DMS153 treated with DMSO at 0.1 percent for 48 hours (cell line): ENCODE results near the gene NPAS3.

Experiments
- DNase-seq: peaks from one replicate; lab custom pipeline; 2025; ENCODE audit not compliant: unreplicated experiment; lab: John Stamatoyannopoulos, UW

NPAS3 gene

DNA sequence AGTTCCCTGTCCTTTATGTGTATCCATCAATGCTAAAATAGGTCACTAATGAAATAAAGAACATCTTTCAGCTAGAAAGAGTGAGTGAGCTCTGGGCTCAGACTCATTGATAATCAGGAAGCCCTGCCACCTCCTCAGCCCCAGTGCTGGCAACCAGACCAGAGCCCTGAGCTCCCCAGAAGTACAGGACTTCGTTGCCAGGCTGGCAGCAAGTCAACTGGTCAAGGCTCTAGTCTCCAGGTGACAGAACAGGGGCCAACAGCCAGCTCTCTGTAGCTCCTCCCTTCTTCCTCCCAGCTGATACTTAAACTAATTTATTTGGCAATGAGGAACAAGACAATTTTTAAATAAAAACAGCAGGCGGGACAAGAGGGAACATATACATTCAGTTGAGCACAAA lies 866.9 kb downstream of the NPAS3 start:
- DNase-seq: no peak

GRCh38 chr14:33806905-33807304 lies 868.2 kb downstream of the NPAS3 start:
- DNase-seq: no peak

GRCh38 chr14:33808187-33808586 lies 869.5 kb downstream of the NPAS3 start:
- DNase-seq: no peak

DNA sequence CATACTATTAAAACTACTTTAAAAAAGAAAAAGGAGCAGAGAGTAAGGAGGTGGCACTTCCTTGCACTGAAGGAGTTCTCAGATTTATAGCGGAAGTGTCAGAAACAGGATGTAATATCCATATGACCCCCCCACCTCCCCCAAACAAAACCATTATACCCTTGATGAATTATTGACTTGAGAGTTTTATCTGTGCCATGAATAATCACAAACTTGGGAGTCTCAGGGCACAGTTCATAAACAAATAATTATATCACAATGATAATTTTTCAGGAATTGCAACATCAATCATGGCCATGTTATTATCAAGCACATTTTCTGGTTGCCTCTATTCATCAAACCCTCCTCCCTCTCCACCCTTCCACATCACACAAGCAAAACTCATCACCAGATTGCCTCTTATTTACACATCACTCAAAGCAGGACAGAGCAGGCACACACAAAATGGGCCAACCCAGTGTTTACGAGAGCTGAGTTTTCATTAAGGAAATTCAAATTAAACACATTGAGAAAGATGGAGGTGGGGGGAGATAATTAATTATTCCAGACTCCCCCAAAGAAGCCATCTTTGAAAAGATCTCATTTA lies 870.8 kb downstream of the NPAS3 start:
- DNase-seq: peak; percentile 38

- DNase-seq: no peak
Observed at GRCh38 chr14:33810308-33810707, 871.6 kb downstream of the NPAS3 start.

- no peak for DNase-seq
Observed at GRCh38 chr14:33811721-33812120, 873.0 kb downstream of the NPAS3 start.

DNA sequence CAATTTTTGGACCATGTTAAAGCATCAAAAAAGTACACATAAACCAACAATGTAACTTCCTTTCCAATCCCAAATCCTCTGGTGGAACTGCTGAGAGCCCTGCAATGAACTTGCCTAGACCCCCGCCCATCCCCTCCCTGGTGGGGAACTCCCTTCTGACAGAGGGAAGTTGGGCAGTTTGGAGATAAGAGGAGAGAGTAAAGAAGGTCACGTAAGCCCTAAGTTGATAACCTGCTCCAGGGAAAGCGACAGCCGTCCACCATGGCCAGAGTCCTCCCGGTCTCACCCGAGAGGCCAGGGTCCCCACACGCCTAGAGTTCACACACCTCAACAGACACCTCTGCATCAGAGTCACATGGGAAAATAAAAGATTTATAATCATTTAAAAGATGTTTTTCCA lies 873.5 kb downstream of the NPAS3 start:
- DNase-seq: no peak

GRCh38 chr14:33812601-33813000 lies 873.9 kb downstream of the NPAS3 start:
- no peak for DNase-seq

- no peak for DNase-seq
Observed at GRCh38 chr14:33814010-33814409, 875.3 kb downstream of the NPAS3 start.

DNA sequence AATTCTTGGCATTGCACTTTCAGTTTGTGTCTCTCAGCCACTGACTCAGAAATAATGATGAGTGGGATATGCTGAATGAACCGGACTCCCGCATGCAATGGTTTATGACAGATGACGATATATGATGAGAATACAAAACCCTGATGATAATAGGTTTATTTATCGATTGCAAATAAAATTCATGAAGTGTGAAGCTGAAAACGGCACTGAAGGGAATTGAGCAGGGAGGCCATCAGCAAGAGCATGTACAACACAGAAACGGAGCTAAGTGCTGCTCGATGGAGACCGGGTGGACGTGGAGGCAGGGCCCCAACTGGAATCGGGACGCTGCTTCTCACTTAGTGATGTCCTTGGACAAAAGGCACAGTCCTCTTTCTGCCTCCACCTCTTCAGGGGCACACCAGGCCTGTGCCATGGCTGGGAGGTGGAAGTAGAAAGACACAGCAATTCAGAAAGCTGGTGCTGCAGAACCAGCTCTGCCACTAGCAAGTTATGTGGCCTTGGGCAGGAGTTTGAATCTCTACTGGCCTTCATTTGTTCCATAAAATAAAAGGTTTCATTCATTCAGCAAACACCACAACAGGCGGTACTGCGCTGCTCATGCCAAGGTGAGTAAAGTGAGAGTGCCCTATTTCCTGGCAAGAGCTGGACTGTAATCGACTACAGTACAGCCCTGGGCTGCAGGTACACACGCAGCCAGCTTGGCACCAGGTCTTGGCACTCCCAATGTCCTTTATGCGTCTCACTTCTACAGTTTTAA lies 895.2 kb downstream of the NPAS3 start:
- no peak for DNase-seq

DNA sequence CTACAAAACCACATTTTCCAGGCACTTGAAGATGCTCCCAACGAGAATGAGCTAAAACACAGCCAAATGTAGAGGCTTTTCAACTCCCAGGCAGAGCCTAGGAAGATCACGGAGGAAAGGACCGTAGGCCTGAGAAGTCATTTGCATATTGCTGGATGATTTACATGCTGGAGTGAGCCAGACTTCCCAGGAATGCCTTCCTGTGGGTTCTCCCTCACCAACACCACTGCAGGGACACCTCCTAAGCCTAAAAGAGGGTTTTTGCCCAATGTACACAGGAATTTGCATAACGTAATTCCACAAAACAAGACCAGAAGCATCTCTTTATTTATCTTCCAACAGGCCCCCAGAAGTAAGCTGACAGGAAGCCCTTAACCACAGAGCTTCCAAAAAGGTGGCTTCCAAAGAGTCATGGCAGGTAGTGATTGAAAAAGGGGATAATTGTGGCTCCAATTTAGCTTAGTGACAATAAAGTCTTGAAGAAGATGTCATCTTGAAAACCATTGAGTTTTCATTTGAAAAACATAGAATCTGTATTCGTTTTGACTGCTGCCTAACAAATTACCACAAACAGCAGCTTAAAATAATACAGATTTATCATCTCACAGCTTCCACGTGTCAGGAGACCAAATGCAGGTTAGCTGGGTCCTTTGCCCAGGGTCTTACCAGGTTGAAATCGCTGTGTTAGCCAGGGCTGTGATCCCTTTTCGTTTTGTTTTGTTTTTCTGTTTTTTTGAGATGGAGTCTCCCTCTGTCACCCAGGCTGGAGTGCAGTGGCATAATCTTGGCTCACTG lies 896.0 kb downstream of the NPAS3 start:
- DNase-seq: no peak

DNA sequence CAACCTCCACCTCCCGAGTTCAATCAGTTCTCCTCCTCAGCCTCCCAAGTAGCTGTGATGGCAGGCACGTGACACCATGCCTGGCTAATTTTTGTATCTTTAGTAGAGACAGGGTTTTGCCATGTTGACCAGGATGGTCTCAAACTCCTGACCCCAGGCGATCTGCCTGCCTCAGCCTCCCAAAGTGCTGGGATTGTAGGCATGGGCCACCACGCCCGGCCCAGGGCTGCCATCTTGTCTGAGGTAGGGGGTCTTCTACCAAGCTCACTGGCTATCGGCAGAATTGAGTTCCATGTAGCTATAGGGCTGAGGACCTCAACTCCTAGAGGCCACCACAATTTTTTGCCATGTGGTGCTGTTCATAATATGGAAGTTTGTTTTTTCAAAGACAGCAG lies 896.6 kb downstream of the NPAS3 start:
- DNase-seq: no peak

- DNase-seq: no peak
Observed at GRCh38 chr14:33835677-33836076, 897.0 kb downstream of the NPAS3 start.

DNA sequence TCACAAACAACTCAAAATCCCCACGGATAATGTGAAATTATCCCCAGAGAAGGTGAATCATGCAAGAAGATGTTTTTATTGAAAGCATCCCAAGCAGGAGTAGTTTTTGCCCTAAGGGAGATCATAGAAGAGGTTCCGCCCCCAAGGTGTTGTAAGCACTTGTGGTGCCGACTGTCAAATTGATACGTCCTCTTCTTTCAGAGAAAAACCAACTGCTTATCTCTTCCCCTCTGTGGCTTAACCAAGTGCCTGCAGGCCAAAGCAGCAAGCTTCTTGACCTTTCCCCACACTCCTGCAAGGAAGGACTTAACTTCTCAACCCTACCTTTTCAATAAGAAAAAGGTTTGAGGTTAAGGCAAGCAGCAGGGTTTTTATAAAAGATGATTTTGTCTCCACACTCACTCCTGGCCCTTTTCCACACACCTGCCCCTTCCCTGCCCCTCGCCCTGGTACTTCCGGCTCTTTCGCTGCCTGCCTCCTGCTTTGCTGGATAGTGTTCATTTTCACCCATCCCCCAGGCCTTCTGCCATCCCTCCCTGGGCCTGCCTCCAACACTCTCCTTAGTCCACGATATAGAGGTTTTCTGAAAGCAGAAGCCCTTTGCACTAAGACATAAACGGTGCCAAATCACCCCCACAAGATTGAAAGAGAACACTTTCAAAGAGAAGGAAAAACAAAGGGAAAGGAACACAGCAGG lies 897.7 kb downstream of the NPAS3 start:
- no peak for DNase-seq

GRCh38 chr14:33836900-33837577 lies 898.4 kb downstream of the NPAS3 start:
- DNase-seq: no peak

DNA sequence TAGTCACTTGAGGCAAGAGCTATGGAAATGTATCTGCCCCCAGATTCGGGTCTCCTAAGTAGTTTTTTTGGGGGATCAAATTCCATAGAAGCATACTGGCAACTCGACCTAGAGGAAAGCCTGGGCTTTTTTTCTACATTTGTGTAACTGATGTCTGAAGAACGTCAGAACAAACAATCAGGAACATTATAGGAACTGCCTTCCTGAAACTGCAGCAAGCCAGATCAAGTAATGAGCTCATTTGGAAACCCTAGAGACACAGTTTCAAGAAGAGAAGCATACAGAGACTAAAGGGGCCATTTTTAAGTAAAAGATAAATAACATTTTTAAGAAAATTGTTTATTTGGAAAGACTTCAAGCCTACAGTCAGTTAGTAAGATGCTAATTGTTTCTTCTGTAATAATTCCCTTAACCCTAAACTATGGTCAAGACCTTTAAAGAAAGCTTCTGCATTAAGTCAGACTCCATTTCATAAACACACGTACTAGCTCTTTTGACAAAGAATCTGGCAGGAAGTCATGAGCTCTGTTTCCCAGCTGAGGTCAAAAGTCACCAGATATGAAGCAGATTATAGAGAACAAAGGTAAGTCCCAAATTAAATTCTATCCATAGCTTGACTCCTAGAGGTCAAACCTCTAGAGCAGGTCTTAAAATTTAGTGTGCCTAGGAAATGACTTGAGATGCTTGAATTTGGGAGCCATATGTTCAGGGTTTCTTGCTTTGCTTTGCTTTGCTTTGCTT lies 899.4 kb downstream of the NPAS3 start:
- no peak for DNase-seq

DNA sequence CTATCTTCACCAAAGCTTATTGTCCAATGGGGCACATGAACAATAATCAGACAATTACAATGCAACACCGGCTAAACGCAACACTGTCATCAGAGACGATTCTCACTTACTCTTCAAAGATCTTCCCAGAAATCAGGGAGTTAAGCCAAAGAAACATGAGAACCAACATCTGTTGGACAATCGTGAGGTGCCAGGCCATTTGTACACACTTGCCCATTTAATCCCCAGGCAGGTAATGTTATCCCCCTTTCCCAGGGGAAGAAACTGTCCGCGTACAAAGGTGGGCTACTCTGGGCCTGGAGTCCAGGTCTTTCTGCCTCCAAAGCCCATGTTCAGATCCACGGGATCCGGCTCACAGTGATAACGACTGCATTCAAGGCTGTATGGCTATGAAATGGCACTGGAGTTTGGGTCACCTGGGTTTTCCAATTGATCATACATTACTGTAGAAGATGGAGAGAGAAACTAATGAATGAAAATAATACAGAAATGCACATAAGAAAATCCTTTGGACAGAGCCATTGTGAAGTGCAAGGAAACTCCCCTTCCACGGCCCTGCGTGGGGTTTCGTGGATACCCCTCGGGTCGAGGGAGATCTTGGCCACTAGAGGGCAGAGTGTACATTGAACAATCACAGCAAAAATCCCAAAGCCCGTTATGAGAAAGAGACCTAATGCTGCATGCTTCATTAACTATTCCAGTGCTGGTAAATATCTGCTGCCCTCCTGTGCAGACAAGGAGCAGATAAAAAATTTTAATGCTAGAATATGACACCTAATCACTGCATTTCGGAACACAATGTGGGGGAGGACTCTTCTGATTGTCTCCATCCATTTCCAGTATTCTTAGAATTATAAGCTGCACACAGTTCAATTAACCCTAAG lies 900.8 kb downstream of the NPAS3 start:
- DNase-seq: peak; percentile 64

- DNase-seq: no peak
Observed at GRCh38 chr14:33840797-33841196, 902.1 kb downstream of the NPAS3 start.

- peak; percentile 60 for DNase-seq
Observed at GRCh38 chr14:33842299-33842698, 903.6 kb downstream of the NPAS3 start.
